Measurements from ENCODE around the gene MMP2.

MMP2 gene

DNA sequence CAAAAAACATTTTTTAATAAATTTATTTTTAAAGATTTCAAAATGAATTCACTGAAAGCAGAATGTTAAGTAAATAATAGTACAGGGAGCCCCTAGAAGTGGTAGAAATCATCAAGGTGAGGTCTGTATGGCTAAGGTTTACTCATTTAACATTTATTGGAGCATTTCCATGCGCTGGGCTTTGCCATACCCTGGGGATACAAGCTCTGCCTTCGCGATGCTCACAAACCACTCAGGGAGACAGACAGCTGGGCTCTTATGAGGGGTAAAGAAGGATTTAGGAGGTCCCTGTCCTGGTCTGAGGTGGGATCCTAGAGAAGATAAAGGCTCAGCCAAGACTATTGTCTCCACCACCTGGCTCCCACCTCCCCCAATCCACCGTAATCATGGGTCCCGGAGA, 18.6 kb downstream of the MMP2 start:
- ChIA-PET POLR2A (interaction anchor here (1.4 to 1.6 kb wide), 2 partner anchors 10 to 19 kb away, joined by 3 to 4 read pairs; partner anchors contain the start of gene MMP2), CTCF (interaction anchor here (1.5 to 2.0 kb wide), 2 partner anchors 10 to 32 kb away, joined by 4 to 11 read pairs; no protein-coding TSS in a partner anchor)

DNA sequence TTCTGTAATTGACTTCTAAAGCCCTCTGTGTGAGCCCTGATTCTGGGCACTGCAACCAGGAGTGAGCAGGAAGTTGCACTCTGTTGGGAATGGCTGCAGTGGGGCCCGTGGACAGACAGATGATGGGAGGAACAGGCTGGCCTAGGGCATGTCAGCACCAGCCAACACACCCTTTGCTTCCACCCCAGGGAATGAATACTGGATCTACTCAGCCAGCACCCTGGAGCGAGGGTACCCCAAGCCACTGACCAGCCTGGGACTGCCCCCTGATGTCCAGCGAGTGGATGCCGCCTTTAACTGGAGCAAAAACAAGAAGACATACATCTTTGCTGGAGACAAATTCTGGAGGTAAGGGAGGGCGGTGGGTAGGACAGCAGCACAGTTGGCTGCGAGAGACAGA, 19.1 kb downstream of the MMP2 start:
- TF ChIP-seq, protein P1, sequence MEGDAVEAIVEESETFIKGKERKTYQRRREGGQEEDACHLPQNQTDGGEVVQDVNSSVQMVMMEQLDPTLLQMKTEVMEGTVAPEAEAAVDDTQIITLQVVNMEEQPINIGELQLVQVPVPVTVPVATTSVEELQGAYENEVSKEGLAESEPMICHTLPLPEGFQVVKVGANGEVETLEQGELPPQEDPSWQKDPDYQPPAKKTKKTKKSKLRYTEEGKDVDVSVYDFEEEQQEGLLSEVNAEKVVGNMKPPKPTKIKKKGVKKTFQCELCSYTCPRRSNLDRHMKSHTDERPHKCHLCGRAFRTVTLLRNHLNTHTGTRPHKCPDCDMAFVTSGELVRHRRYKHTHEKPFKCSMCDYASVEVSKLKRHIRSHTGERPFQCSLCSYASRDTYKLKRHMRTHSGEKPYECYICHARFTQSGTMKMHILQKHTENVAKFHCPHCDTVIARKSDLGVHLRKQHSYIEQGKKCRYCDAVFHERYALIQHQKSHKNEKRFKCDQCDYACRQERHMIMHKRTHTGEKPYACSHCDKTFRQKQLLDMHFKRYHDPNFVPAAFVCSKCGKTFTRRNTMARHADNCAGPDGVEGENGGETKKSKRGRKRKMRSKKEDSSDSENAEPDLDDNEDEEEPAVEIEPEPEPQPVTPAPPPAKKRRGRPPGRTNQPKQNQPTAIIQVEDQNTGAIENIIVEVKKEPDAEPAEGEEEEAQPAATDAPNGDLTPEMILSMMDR (IDR thresholded peaks at IDR 0.05; ENCODE audit: insufficient read depth, low read length, missing control alignments): no peak
- POLR2A ChIA-PET: interaction anchor here (0.9 to 2.9 kb wide), 4 partner anchors 10 to 17 kb away, joined by 4 to 34 read pairs (median 5); no protein-coding TSS in a partner anchor
- no peak for DNase-seq (ENCODE audit: low read depth, low spot score)
- CTCF ChIA-PET: interaction anchor here (2.0 kb wide), 1 partner anchor 32 kb away, joined by 11 read pairs; no protein-coding TSS in a partner anchor
- no peak overlapping the region for H3K4me3 ChIP-seq (ENCODE audit: low read depth, low read length)

More for the DNA sequence above, 18.6 kb downstream of the MMP2 start:
- DNase-seq (ENCODE audit: low read depth, low spot score): no peak
- TF ChIP-seq, protein P1 (IDR thresholded peaks at IDR 0.05; ENCODE audit: insufficient read depth, low read length, missing control alignments): no peak
- no peak overlapping the region for H3K4me3 ChIP-seq (ENCODE audit: low read depth, low read length)

DNA sequence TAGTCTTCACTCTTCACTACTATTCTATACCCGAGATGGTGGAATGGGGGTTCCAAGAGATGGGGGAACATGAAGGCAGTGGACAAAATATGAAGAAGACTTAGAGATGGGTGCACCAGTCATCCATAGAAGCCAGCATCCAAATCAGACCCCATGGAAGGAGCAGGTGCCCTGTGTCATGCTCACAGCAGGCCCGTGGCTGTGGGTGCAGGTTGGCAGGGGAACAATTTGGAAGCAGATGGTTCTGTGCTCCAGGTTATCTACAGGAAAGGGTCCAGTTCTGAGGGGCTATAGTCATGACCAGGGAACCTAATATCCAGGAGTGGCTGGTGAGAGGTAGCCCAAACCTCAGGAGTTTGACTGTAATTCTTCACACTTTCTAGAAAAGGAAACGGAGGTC, 20.3 kb downstream of the MMP2 start:
- CTCF ChIA-PET: interaction anchor here (0.9 to 5.2 kb wide), 6 partner anchors 11 to 203 kb away, joined by 3 to 21 read pairs (median 6); no protein-coding TSS in a partner anchor

DNA sequence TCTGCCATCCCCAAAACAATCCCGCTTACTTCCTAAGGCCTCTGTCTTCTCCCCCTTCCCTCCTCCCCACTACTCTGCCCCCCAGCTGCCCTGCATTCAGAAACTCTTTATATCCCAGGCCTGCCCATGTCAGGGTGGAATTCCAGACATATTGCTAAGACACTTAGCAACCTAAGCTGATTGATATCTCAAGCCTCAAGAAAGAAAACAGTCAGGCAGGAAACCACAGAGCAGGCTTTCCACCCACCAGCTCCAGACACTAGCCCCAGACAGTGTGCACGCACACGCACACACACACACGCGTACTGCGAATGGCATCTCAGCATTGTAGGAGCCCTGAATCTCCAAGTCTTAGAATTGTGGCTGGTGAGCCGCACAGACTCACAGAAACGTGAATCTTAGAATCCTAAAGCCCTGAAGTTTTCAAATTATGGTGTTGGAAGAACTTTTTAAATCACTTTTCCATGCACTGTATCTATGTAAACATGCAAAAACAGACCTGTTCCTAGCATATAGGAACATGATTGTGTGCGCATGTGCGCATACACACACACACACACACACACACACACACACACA, 21.0 kb downstream of the MMP2 start:
- CTCF ChIA-PET: interaction anchor here (0.6 to 5.6 kb wide), 10 partner anchors 10 to 202 kb away, joined by 3 to 44 read pairs (median 7); no protein-coding TSS in a partner anchor
- TF ChIP-seq, protein P1 (IDR thresholded peaks at IDR 0.05; ENCODE audit: insufficient read depth, low read length, missing control alignments): no peak
- POLR2A ChIA-PET: interaction anchor here (0.7 to 2.9 kb wide), 13 partner anchors 10 to 41 kb away, joined by 3 to 34 read pairs (median 6); partner anchors contain the start of gene MMP2
- no peak overlapping the region for H3K4me3 ChIP-seq (ENCODE audit: low read depth, low read length)
- DNase-seq (ENCODE audit: low read depth, low spot score): peak; percentile 99

More for the DNA sequence above, 20.3 kb downstream of the MMP2 start:
- DNase-seq (ENCODE audit: low read depth, low spot score): no peak
- TF ChIP-seq, protein P1 (IDR thresholded peaks at IDR 0.05; ENCODE audit: insufficient read depth, low read length, missing control alignments): no peak
- H3K4me3 ChIP-seq (ENCODE audit: low read depth, low read length): no peak overlapping the region
- POLR2A ChIA-PET: interaction anchor here (0.9 to 2.9 kb wide), 11 partner anchors 9 to 42 kb away, joined by 3 to 34 read pairs (median 6); partner anchors contain the start of gene MMP2

DNA sequence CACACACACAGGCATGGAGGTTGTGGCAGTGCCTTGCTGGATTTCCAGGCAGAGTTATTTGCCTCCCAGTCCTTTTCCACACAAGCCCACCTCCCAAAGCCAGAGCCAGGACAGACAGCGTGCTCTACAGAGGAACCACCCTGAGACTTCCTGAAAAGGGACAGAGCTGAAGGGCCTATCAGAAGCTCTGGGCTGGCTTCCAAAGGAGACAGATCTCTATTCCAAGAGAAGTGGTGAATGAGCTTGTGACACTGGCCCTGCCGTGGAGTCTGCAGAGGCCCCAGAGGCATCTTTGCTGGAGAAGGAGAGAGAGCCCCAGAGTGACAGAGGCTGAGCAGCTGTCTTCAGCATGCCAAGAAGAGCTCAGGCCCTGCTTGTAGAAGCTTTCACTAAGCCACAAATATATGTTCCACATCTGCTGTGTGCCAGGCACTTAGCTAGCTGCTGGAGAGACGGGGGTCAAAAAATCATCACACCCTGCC, 21.6 kb downstream of the MMP2 start:
- POLR2A ChIA-PET: interaction anchor here (0.7 to 2.9 kb wide), 10 partner anchors 9 to 36 kb away, joined by 3 to 34 read pairs (median 7); partner anchors contain the start of gene MMP2
- no peak overlapping the region for H3K4me3 ChIP-seq (ENCODE audit: low read depth, low read length)
- TF ChIP-seq, protein P1 (IDR thresholded peaks at IDR 0.05; ENCODE audit: insufficient read depth, low read length, missing control alignments): no peak
- CTCF ChIA-PET: interaction anchor here (0.6 to 5.6 kb wide), 12 partner anchors 8 to 202 kb away, joined by 3 to 44 read pairs (median 7); no protein-coding TSS in a partner anchor
- no peak for DNase-seq (ENCODE audit: low read depth, low spot score)
